ENCODE data around the gene LCN2.

The LCN2 gene

DNA sequence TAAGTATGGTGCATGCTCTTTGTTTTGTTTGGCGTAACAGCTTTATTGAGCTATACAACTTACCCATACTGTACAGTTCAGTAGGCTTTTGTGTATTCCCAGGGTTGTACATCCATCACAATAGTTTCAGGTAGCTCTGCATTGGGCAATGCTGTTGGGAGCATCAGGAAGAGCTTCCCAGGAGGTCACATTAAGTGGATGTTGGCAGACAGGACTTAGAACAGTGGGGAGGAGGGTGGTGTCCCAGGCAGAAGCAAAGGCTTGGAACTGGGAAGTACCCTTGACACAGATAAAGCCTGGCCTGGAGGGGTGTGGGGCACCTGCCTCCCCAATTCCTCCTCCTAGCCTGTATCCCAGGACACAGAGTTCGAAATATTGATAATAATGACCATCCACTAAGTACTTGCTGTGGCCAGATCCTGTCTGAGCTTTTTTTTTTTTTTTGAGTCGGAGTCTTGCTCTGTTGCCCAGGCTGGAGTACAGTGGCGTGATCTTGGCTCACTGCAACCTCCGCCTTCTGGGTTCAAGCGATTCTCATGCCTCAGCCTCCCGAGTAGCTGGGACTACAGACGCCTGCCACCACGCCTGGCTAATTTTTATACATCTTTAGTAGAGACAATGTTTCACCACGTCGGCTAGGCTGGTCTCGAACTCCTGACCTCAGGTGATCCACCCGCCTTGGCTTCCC lies 12.1 kb downstream of the LCN2 start:
- TF ChIP-seq, protein P1, sequence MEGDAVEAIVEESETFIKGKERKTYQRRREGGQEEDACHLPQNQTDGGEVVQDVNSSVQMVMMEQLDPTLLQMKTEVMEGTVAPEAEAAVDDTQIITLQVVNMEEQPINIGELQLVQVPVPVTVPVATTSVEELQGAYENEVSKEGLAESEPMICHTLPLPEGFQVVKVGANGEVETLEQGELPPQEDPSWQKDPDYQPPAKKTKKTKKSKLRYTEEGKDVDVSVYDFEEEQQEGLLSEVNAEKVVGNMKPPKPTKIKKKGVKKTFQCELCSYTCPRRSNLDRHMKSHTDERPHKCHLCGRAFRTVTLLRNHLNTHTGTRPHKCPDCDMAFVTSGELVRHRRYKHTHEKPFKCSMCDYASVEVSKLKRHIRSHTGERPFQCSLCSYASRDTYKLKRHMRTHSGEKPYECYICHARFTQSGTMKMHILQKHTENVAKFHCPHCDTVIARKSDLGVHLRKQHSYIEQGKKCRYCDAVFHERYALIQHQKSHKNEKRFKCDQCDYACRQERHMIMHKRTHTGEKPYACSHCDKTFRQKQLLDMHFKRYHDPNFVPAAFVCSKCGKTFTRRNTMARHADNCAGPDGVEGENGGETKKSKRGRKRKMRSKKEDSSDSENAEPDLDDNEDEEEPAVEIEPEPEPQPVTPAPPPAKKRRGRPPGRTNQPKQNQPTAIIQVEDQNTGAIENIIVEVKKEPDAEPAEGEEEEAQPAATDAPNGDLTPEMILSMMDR (IDR thresholded peaks at IDR 0.05; ENCODE audit: borderline replicate concordance, insufficient read depth, low read depth, low read length), result no peak
- H3K4me3 ChIP-seq (ENCODE audit: low read depth, low read length), result no peak overlapping the region

DNA sequence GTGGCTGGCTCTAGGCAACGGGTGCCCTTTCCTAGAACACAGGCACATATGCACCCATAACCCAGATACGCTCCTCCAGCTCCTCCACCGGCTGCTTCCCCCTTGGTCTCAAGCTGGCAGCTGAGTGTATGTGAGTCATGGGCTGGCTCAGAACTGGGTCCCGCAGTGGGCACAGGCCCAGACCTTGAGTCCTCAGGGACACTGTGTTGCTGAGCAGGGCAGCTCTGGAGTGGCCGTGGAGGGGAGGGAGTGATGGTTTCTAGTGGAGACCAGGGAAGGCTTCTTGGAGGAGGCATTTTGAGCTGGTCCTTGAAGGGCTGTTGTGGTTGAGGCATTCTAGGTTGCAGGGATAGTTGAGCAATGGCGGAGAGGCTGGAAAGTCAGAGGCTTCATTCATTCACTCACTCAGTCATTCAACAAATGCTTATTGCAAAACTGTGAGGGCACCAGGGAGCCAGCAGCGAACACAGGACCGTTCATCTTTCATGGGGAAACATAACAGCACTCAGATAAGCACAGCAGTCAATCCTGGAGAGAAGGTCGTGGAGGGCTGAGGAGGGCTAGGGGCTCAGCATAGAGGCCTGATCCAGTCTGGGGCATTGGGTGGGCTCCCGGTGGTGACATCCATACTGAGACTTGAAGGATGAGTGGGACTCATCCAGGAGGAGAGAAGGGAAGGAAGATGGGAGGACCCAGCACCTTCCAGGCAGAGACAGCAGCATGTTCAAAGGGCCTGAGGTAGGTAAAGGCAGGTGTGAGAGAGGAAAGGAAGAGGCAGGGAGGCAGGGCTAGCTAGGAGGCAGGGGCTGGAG lies 13.2 kb downstream of the LCN2 start:
- no peak overlapping the region for H3K4me3 ChIP-seq (ENCODE audit: low read depth, low read length)
- TF ChIP-seq, protein P1 (IDR thresholded peaks at IDR 0.05; ENCODE audit: borderline replicate concordance, insufficient read depth, low read depth, low read length), result no peak

DNA sequence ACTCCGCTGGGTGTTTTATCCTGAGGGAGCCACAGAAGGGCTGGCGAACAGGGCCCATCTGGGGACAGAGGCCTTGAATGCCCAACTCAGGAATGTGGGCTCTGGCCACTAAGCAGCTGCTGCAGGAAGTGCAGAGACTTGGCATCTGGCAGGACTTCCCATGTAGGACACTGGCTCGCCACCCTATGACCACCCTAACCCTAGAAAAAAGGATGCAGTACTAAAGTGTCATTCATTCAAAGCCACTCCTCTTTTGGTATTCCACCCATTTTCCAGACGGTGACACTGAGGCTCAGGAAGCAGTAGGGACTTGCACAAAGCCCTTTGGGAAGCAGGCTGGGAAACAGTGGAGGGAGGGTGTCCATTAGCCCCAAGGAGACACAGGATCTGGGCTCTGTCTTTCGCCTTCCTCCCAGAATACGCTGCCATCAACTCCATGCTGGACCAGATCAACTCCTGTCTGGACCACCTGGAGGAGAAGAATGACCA lies 13.8 kb downstream of the LCN2 start:
- TF ChIP-seq, protein P1 (IDR thresholded peaks at IDR 0.05; ENCODE audit: borderline replicate concordance, insufficient read depth, low read depth, low read length), result no peak
- no peak overlapping the region for H3K4me3 ChIP-seq (ENCODE audit: low read depth, low read length)

DNA sequence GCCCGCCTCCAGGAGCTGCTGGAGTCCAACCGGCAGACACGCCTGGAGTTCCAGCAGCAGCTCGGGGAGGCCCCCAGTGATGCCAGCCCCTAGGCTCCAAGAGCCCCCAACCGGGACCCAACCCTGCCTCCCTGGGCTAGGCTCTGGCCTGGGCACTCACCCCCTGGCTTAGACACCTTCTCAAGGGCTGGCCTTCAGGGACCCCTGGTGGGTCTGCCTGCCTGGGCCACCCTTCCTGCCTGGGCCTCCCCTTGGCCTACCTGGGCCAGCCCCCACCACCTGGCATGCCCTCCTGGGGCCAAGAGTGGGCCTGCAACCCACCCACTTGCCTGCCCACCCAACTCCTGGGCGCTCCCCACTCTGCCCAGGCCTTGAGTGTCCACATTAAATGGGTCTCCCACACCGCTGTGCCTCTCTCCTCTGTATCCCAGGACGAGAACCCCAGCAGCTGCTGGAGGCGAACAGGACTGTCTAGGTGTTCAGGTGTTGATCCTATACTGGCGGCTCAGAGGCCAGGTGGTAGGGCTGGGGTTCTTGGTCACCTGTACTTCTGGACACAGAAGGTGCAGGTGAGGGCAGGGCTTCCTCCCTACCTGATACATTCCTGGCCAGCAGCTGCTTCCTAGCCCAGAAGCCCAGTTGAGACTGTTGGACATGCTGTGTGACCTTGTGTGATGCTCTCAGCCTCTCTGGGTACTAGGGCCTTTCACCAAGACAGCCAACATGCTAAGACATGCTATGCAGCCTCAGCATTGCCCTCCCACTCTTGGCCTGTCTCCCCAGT lies 14.5 kb downstream of the LCN2 start:
- no peak overlapping the region for H3K4me3 ChIP-seq (ENCODE audit: low read depth, low read length)
- TF ChIP-seq, protein P1 (IDR thresholded peaks at IDR 0.05; ENCODE audit: borderline replicate concordance, insufficient read depth, low read depth, low read length), result no peak

DNA sequence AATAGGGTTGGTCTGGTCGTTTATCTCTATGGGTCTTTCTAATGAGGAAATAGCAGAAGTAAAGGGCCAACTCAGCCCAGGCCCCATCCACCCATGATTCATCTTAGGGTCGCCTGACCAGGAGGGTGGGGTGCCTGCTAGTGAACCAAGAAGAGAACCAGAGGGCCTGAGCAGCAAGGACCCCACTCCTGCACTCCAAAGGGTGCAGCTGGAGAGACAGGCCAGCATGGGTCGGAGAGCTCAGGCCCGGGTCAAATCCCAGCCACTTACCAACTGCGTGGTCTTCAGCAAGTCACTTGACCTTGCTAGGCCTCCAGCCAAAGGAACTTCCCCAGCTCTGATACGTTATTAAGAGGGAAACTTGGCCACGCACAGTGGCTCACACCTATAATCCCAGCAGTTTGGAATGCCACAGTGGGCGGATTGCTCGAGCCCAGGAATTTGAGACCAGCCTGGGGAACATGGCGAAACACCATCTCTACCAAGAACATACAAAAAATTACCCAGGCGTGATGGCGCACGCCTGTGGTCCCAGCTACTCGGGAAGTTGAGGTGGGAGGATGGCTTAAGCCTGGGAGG lies 15.1 kb downstream of the LCN2 start:
- TF ChIP-seq, protein P1 (IDR thresholded peaks at IDR 0.05; ENCODE audit: borderline replicate concordance, insufficient read depth, low read depth, low read length), result no peak
- H3K4me3 ChIP-seq (ENCODE audit: low read depth, low read length), result no peak overlapping the region

DNA sequence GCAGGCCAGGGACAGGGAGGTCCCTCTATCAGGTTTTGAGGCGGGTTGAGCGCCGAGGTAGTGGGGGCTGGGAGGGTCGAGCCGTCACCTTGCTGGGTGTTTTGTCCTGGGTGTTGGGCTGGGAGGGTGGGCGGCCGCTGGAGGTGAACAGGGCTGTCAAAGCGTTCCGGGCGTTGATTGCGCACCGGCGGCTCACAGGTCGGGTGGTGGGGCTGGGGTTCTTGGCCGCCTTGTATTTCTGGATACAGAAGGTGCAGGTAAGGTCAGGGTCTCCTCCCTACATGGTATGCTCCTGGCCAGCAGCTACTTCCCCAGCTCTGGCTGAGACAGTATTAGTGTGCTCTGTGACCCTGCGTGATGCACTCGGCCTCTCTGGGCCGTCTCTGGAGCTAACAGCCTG lies 16.9 kb downstream of the LCN2 start:
- no peak overlapping the region for H3K4me3 ChIP-seq (ENCODE audit: low read depth, low read length)
- TF ChIP-seq, protein P1 (IDR thresholded peaks at IDR 0.05; ENCODE audit: borderline replicate concordance, insufficient read depth, low read depth, low read length), result no peak
